Karpas-422 (cell line): ENCODE results near the gene COL9A2. TPM values are rescaled to one million over a fixed set of nuclear protein-coding genes. Genes with fewer than 3 reads are reported as not detected.

Experiments
- DNase-seq: peaks from one replicate; pipeline ENCODE4 v3.0.0-alpha.2; 2015
- H2AFZ ChIP-seq: fragments of 200-600 bp; sonication (generic); 2 replicates; pipeline ENCODE4 v1.6.1; 2014; ENCODE audit warnings: antibody characterized with exemption, low read length, mixed read lengths
- H3K27ac ChIP-seq: fragments of 200-600 bp; sonication (generic); 2 replicates; pipeline ENCODE4 v1.5.1; 2014; ENCODE audit warnings: mild to moderate bottlenecking, low read length, moderate library complexity
- H3K27me3 ChIP-seq: fragments of 200-600 bp; sonication (generic); 2 replicates; pipeline ENCODE4 v1.6.1; 2014; ENCODE audit warnings: low read length, mixed read lengths
- H3K36me3 ChIP-seq: fragments of 200-600 bp; sonication (generic); 2 replicates; pipeline ENCODE4 v1.6.1; 2014; ENCODE audit warnings: low read length, mixed read lengths; ENCODE audit not compliant: insufficient read depth
- H3K4me1 ChIP-seq: fragments of 200-600 bp; sonication (generic); 2 replicates; pipeline ENCODE4 v1.6.1; 2014; ENCODE audit warnings: mild to moderate bottlenecking, low read length, mixed read lengths
- H3K4me2 ChIP-seq: fragments of 200-600 bp; sonication (generic); 2 replicates; pipeline ENCODE4 v1.6.1; 2014; ENCODE audit warnings: low read length, low read depth, mild to moderate bottlenecking; ENCODE audit not compliant: poor library complexity, severe bottlenecking
- H3K4me3 ChIP-seq: fragments of 200-600 bp; sonication (generic); 2 replicates; pipeline ENCODE4 v1.5.1; 2014; ENCODE audit warnings: mild to moderate bottlenecking, antibody characterized with exemption, low read length, mixed read lengths
- H3K79me2 ChIP-seq: fragments of 200-600 bp; sonication (generic); 2 replicates; pipeline ENCODE4 v1.6.1; 2014; ENCODE audit warnings: mild to moderate bottlenecking, low read length, mixed read lengths
- H3K9ac ChIP-seq: fragments of 200-600 bp; sonication (generic); 2 replicates; pipeline ENCODE4 v1.6.0; 2014; ENCODE audit warnings: low read length
- H3K9me2 ChIP-seq: fragments of 200-600 bp; sonication (generic), shearing (Covaris generic); replicated peaks from 2 replicates; pipeline ENCODE4 v1.6.0; 2014; ENCODE audit warnings: mild to moderate bottlenecking, low read length, moderate library complexity; ENCODE audit not compliant: insufficient read depth
- H3K9me3 ChIP-seq: fragments of 300-700, 200-600 bp; sonication (generic); 2 replicates; pipeline ENCODE4 v1.6.1; 2014; ENCODE audit warnings: low read length, mixed read lengths
- H4K20me1 ChIP-seq: fragments of 200-600 bp; sonication (generic); 2 replicates; pipeline ENCODE4 v1.6.1; 2014; ENCODE audit warnings: mild to moderate bottlenecking, antibody characterized with exemption, low read length, low read depth; ENCODE audit not compliant: insufficient read depth
- total RNA-seq: library from RNA; depleted of rRNA; stranded (reverse); fragments of >200 nt; shearing (Covaris generic); gene quantifications from 2 replicates; pipeline ENCODE4 v1.2.3, GENCODE V29; 2014; ENCODE audit warnings: low replicate concordance

The COL9A2 gene
- total RNA-seq, 1 experiment from 2014 or later: 7.9 TPM

DNA sequence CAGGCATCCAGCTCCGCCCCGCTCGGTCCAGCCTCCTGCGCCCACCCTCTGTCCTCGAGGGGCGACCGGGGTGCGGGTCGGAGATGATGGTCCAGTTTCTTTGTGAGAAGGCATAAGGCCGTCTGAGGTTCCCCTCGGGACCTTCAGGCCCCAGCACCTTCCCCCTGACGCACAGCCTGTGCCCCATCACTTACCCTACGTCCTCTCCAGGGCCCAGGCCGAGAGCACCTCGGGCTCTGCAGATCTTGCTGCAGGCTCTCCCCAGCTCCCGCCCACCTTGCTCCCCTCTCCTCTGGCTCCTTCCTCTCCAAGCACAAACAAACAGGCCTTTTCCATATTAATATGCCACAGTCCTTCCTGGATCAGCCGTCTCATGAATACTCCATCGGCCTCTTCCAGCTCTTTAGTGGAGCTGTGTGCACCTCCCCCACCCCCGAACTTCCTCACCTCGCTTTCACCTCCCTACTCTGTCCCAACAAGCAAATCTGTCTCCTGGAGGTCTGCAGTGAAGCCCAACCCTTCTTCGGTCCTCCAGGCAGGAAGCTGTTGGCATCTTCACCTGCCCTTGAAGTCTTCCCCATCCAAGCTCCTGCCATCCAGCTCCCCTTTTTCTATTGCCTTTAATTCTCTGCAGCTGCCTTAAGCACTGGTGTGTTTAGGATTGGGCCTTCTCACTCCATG lies 448 bp upstream of the COL9A2 start:
- Histone ChIP-seq H3K79me2 (no peaks in the 10 kb centered on the region), H3K27me3 (no peaks in the 10 kb centered on the region; the same call in 1 of the 2 replicates), H3K27ac (no peak overlapping the region), H3K9ac (peak overlapping the region; percentile 62), H3K4me2 (peak overlapping the region; percentile 78), H2AFZ (peak overlapping the region; percentile 72; the same call in 1 of the 2 replicates), H3K4me1 (peaks cover 50% of the 10 kb centered on the region), H3K36me3 (no peaks in the 10 kb centered on the region), H3K9me2 (no peaks in the 10 kb centered on the region), H4K20me1 (no peaks in the 10 kb centered on the region), H3K4me3 (peak overlapping the region; percentile 70), H3K9me3 (no peaks in the 10 kb centered on the region)
- peak; percentile 63 for DNase-seq

DNA sequence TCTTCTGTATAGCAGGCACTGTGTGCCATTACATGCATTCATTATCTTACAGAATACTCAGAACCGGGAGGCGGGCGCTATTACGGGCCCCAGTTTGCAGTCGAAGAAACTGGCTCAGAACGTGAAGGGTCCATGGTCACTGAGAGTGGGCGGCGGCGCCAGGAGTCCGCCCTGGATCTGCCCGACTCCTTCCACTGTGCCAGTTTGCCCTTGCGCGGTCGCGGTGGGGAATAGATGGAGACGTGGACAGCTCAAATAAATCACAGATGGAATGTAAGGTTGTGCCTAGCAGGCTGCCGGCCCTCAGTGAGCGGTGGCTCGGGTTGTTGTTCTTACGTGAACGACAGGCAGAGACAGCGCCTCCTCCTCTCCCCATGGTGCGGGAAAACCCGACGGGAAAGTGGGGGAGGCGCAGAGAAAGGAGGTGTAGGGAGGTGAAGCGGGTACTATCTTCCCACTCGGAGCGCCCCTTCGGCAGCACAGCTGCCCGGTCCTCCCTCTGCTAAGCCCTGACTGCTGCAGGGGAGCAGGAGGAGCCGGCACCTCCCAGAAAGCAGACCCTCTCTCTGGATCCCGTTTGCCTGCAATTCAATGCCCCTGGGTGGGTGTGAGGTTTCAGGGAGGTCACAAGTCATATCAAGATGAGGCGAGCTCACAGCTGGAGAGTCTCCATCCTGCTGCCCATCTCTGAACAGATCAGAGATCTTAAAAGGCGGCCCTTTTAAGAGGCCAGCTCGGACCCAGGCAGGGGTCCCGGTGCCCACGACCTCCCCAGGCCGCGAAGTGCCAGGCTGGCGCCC lies 1.1 kb downstream of the COL9A2 start:
- peak; percentile 56 for DNase-seq
- no peaks in the 10 kb centered on the region for H3K9me3 ChIP-seq
- no peaks in the 10 kb centered on the region for H3K79me2 ChIP-seq
- no peaks in the 10 kb centered on the region for H4K20me1 ChIP-seq
- peak overlapping the region; percentile 70 for H3K4me3 ChIP-seq
- no peak overlapping the region for H3K27ac ChIP-seq
- H3K9me2 ChIP-seq: no peaks in the 10 kb centered on the region
- peak overlapping the region; percentile 78 for H3K4me2 ChIP-seq
- H2AFZ ChIP-seq: peak overlapping the region; percentile 72
- peaks cover 57% of the 10 kb centered on the region for H3K4me1 ChIP-seq
- H3K36me3 ChIP-seq: no peaks in the 10 kb centered on the region
- peak overlapping the region; percentile 62 for H3K9ac ChIP-seq
- no peaks in the 10 kb centered on the region; the same call in 1 of the 2 replicates for H3K27me3 ChIP-seq

DNA sequence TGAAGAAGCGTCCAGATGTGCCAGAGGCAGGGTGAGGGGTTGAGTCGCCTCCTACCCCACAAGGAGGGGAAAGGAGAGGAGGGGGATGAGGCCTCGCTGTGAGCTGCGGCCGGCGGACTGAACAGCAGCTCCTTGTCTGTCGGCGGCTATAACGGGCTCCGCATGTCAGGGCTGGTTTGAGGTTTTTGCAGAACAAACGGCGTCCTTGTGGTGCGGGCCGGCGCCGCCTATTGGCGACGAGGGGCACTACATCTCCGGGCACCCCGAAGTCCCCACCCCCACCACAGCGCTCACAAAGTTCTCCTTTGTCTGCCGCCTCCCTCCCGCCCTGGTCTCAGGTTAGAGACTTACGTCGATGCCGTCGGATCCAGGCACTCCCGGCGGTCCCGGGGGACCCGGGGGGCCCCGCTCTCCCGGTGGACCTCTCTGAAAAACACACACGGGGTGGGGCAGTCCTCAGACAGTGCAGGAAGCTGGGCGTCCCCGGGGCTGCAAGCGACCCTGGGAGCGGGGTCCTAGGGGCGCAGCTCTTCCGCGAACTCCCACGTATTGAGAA lies 1.8 kb downstream of the COL9A2 start:
- Histone ChIP-seq H3K36me3 (no peaks in the 10 kb centered on the region), H3K9me2 (no peaks in the 10 kb centered on the region), H3K9ac (peak overlapping the region; percentile 65), H3K27me3 (no peaks in the 10 kb centered on the region; the same call in 1 of the 2 replicates), H4K20me1 (no peaks in the 10 kb centered on the region), H3K9me3 (no peaks in the 10 kb centered on the region), H3K4me3 (peak overlapping the region; percentile 70), H2AFZ (peak overlapping the region; percentile 72), H3K79me2 (no peaks in the 10 kb centered on the region), H3K4me2 (peak overlapping the region; percentile 78), H3K27ac (no peak overlapping the region), H3K4me1 (peaks cover 61% of the 10 kb centered on the region)
- DNase-seq: peak; percentile 95

DNA sequence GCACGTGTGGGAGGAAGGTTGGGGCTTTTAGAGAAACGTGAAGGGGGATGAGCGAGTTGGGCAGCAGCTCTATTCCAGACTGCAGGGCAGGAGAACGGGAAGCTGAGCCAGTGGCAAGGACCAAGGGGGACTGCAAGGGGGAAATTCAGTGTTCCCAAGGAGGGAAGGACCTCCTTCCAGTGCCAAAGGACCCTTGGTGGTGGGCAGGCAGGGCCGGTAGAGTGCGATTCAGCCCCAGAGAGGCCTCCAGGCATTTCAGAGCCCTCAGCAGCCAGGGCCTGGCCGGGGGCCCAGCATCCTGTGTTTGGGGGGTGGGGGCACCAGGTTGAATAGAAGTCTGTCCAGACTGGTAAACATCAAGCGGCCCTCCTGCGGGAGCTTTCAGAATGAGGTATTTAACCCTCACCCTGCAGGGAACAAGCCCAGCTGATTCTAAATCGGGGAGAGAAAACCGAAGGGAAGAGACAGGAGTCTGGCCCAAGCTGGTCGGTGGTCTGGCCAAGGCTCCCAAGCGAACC lies 2.3 kb downstream of the COL9A2 start:
- peak overlapping the region; percentile 60; the same call in 1 of the 2 replicates for H2AFZ ChIP-seq
- H3K9ac ChIP-seq: peak overlapping the region; percentile 65
- H3K9me2 ChIP-seq: no peaks in the 10 kb centered on the region
- H3K4me2 ChIP-seq: peak overlapping the region; percentile 78
- no peaks in the 10 kb centered on the region for H3K9me3 ChIP-seq
- no peaks in the 10 kb centered on the region for H3K36me3 ChIP-seq
- no peaks in the 10 kb centered on the region for H4K20me1 ChIP-seq
- no peak overlapping the region for H3K27ac ChIP-seq
- peak; percentile 49 for DNase-seq
- no peaks in the 10 kb centered on the region; the same call in 1 of the 2 replicates for H3K27me3 ChIP-seq
- no peaks in the 10 kb centered on the region for H3K79me2 ChIP-seq
- peaks cover 67% of the 10 kb centered on the region for H3K4me1 ChIP-seq
- peak overlapping the region; percentile 51; the same call in 1 of the 2 replicates for H3K4me3 ChIP-seq

DNA sequence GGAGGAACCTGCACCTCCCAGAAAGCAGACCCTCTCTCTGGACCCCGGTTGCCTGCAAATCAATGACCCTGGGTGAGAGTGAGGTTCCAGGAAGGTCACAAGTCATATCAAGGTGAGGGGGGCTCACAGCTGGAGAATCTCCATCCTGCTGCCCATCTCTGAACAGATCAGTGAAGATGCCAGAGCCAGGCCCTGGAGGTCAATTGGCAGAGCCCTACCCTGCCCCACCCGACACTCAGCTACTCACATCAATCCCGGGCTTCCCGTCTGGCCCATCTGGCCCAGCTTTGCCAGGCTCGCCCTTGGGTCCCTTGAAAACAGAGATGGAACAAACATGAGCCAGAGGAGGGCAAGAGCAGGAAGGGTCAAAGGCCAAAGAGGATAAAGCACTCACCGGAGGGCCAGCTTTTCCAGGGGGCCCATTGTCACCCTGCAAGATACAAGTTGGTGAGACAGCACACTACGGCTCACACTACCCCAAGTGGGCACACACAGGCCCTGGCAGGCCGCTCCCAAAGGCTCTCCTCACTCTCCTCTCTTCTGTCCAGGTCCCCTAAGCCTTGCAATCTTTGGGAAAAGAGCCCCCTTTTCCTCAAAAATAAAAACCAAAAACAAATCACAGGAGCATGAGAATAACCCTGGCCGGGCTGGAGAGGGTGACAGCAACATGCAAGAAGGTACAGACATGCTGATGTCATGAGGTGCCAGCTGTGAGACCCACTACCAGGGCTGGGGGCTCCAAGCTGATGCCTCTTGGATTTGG lies 2.9 kb downstream of the COL9A2 start:
- H3K4me2 ChIP-seq: peak overlapping the region; percentile 78
- no peak overlapping the region for H3K27ac ChIP-seq
- H3K9me3 ChIP-seq: no peaks in the 10 kb centered on the region
- no peaks in the 10 kb centered on the region; the same call in 1 of the 2 replicates for H3K27me3 ChIP-seq
- H3K36me3 ChIP-seq: no peaks in the 10 kb centered on the region
- DNase-seq: peak; percentile 40
- H3K79me2 ChIP-seq: no peaks in the 10 kb centered on the region
- H3K4me3 ChIP-seq: peak overlapping the region; percentile 51; the same call in 1 of the 2 replicates
- peaks cover 67% of the 10 kb centered on the region for H3K4me1 ChIP-seq
- H2AFZ ChIP-seq: no peak overlapping the region
- peak overlapping the region; percentile 65 for H3K9ac ChIP-seq
- no peaks in the 10 kb centered on the region for H3K9me2 ChIP-seq
- H4K20me1 ChIP-seq: no peaks in the 10 kb centered on the region

DNA sequence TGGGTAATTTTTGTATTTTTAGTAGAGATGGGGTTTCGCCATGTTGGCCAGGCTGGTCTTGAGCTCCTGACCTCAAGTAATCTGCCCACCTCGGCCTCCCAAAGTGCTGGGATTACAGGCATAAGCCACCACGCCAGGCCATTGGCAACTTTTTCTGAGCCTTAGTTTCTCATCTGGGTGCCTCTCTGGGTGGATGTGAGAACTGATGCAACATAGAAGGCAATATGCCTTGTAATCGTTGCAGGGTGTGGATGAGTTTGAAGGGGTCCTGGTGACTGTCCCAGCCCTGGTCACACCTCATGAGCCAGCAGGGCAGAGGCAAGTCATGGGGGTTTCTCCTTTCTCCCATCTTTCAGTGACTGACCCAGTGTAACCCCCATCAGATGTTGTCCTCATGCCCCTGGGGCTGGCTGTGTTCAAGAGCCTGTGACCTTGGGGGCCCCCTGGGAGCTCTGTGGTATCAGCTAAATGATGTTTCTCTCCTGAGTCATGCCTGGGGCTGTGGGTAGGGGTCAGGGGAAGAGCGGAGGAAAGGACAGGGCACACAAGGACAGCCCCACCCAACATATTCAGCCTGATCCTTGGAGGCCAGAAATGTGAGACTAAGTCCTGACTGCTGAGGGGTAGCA lies 3.6 kb downstream of the COL9A2 start:
- Histone ChIP-seq H3K36me3 (no peaks in the 10 kb centered on the region), H3K4me2 (peak overlapping the region; percentile 64), H3K4me1 (peaks cover 67% of the 10 kb centered on the region), H4K20me1 (no peaks in the 10 kb centered on the region), H3K27me3 (no peaks in the 10 kb centered on the region; the same call in 1 of the 2 replicates), H3K79me2 (no peaks in the 10 kb centered on the region), H3K9me2 (no peaks in the 10 kb centered on the region), H3K9ac (peak overlapping the region; percentile 37), H2AFZ (peak overlapping the region; percentile 29; the same call in 1 of the 2 replicates), H3K4me3 (peak overlapping the region; percentile 36; the same call in 1 of the 2 replicates), H3K27ac (no peak overlapping the region), H3K9me3 (no peaks in the 10 kb centered on the region)
- peak; percentile 82 for DNase-seq
